Sciatic nerve (tissue), 2 donors: ENCODE results near the gene PPP1CC. TPM values are rescaled to one million over a fixed set of nuclear protein-coding genes. Genes with fewer than 3 reads are reported as not detected.
A peak's percentile ranks its signal among the peaks of the same experiment; 100 is the strongest.
"Not testable (repeated sequence)": the region's sequence is repeated elsewhere in the genome, so short reads cannot be mapped to it uniquely, and the experiment has no call there.

Experiments
- ATAC-seq: fragments of 200-7000 bp; cut with Tn5 transposase; one replicate; pipeline ENCODE4 v1.9.1; 2020; ENCODE audit warnings: mild to moderate bottlenecking, moderate library complexity
- DNase-seq: peaks from one replicate; pipeline ENCODE4 v3.0.0-alpha.2; 2020; ENCODE audit warnings: low spot score
- intact Hi-C: fragments of 100-400 bp; cut with DNase I; formaldehyde crosslinking; loops from one replicate; pipeline ENCODE4 v1.14.2; 2022
- total RNA-seq: library from RNA; stranded (reverse); fragmentation: NEBNext Ultra II Directional; extraction: Animal tissue kit (Norgen Biotek cat#: 25700); gene quantifications from one replicate; pipeline ENCODE4 v1.2.1, GENCODE V29; 2021
- donor health status: DM: no; HTN: no; CAD: no.
- donor health status: DM: no; HTN: no; CAD: no.

PPP1CC gene
- total RNA-seq, 1 donor from 2014 or later: 111 TPM

DNA sequence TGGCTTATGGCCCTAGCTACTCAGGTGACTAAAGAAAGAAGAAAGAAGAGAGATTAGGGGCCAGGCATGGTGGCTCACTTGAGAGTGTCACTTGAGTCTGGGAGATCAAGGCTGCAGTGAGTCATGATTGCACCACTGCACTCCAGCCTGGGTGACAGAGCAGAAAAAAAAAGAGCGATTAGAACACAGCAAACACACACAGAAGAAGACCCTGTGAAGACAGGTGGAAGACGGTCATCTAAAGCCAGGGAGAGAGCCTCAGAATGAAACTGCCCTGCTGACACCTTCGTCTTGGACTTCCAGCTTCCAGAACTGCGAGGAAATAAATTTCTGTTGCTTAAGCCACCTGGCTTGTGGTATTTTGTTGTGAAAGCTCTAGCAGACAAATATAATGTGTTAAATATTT is 17.5 kb upstream of the PPP1CC start:
- no peak for DNase-seq
- intact Hi-C loops: no loop called here
- ATAC-seq: no peak

DNA sequence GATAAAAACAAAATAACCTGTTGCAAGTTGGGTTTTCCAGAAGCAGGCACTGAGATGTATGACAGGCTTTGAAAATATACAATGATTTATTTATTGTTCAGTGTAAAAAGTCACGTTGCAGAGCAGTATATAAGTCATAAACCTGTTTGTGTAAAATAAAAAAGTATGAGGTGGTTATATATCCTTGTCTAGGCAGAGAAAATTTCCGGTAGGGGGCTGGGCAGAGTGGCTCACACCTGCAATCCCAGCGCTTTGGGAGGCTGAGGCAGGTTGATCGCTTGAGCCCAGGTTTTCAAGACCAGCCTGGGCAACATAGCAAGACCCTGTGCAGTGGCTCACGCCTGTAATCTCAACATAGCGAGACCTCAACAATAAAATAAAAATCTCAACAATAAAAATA is 16.2 kb upstream of the PPP1CC start:
- ATAC-seq (no peak), DNase-seq (no peak)
- intact Hi-C loops: no loop called here

DNA sequence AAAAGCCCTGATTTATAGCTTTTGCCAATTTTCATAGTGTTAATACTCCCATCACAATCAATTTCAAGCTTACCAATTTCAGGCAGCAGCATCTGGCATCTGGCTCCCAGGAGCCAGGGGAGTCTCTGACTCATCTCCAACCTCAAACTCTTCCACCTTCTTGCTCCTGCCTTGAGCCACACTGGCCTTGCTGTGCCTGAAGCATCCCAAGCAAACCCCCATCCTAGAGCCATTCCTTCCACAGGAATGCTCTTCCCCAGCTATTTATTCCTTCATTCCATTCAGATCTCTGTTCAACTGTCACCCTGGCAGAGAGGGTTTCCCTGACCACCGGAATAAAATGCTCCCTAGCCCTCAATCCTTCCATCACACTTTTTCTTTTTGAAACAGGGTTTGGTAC is 13.9 kb upstream of the PPP1CC start:
- no peak for DNase-seq
- ATAC-seq: no peak
- intact Hi-C loops: no loop called here

DNA sequence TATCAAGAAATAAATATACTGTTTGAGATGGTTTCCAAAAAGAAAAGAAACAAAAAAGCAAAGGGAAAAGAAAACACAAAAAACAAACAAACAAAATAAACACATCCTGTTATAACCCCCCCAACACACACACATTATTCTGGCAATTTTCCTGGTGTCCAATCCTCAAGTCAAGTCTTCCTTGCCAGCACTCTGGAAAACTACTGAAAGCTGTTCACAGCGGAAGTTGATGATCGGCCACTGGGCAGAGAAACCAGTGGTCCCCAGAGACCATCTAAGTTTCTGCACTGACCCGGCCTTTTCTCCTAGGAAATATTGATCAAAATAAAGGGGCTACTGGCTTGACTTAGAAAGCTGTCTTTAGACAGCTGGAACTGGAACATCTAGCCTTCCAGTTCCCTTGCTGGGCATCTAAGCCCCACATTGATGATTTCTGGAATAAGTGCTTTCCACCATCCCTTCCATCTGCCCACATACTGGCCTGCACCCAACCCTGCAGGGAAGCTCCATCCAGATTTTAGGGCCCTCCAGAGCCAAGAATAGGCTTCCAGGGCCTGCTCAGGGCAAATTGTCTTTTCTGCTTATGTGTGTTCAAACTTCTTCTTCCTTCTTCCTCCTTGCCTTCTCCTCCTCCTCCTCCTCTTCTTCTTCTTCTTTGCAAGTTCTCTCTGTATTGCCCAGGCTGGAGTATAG is 11.6 kb upstream of the PPP1CC start:
- DNase-seq: no peak
- intact Hi-C loops: no loop called here
- ATAC-seq: peak; percentile 61

DNA sequence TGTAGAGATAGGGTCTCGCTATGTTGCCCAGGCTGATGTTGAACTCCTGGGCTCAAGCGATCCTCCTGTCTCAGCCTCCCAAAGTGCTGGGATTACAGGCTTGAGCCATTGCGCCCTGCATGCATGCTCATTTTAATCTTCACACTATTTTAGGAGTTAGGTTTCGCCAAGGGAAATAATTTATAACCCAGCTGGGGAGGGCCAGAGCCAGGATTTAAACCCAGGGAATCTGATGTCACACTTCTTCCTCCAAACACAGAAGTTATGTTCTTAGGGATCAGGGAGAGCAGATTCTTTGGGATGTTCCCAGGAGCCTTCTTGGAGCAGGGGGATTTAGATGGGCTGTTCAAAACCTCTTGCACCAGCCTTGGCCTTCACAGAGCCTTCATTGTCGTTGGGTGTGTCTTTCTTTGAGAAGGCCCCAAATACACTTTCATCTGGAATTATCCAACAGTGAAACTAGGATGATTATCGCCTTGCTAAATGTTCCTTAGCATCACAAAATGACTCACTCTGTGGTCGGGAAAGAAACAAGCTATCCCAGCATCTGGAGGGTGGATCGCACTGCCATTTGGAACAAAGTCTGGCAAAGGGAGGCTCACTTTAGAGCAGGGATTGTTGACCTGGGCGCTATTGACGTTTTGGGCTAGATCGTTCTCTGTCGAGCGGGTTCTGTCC is 8.2 kb upstream of the PPP1CC start:
- ATAC-seq (peak; percentile 32), DNase-seq (no peak)
- intact Hi-C loops: no loop called here

DNA sequence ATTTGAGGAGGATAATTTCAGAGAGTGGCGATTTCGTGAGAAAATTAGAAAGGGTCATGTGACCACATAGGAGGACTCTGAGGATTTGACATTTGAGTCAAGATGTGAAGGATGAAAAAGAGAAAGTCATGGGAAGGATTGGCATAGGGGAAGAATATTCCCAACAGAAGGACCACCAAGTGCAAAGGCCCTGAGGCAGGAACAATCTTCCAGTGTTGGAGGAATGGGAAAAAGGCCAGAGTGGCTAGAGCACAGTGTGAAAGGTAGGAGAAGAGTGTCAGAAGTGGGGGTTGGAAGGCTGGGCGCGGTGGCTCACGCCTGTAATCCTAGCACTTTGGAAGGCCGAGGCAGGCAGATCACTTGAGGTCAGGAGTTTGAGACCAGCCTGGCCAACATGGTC is 3.9 kb upstream of the PPP1CC start:
- intact Hi-C loops: no loop called here
- no peak for ATAC-seq
- no peak for DNase-seq

DNA sequence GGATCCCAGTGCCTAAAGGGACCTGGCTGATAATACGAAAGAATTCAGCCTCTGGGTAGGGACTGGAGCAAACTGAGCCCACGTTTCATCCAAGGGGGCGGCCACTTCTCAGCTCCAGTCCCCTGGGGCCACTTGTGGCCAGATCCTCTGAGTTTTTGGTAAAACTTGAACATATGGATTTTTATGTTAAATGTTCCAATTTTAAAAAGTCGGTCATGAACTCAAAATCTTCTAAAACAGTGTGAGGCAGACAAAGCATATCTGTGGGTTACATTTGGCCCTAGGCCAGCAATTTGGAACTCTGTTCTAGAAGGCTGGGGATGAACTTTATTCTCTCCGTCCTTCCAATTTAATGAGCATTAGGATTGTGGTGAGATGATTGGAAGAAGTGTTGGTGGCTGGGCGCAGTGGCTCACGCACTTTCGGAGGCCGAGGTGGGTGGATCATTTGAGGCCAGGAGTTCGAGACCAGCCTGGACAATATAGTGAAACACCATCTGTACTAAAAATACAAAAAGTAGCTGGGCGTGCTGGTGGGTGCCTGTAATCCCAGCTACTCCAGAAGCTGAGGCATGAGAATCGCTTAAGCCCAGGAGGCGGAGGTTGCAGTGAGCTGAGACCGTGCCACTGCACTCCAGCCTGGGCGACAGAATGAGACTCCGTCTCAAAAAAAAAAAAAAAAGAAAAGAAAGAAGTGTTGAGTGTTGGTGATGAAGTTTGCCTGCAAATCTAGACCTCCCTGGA is 3.0 kb upstream of the PPP1CC start:
- intact Hi-C loops: no loop called here
- no peak for DNase-seq
- ATAC-seq: no peak

DNA sequence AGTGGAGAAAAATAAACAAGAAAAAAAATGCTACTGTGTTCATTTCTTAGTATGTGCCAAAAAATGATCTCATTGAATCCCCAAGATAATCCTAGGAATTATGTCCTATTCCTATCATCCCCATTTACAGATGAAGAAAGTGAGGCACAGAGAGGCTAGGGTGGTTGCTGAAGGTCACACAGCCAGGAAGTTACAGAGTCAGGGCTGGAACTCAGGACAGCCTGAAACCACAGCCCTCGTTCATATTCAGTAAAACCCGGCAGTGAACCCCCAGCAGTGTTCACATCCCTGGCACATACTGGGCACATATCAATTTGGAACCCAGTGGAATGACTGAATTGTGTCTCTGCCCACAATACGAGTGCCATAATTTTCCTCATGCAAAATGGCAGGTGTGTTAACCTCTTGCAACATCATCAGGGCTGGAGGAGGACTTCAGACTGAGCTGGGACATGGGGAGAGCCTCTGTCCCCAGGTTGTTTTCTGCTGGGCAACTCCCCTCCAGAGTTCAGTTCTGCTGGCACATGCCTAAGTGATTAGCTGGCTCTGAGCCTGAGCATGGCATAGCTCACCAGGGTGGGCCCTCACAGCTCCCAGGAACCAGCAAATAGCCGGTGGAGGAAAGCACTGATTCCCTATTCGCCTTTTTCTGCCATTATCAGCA is 2.0 kb upstream of the PPP1CC start:
- DNase-seq (no peak), ATAC-seq (no peak)
- intact Hi-C loops: loop anchor here (5.0 kb wide), 1 partner anchor 713 kb away; no protein-coding TSS in a partner anchor

DNA sequence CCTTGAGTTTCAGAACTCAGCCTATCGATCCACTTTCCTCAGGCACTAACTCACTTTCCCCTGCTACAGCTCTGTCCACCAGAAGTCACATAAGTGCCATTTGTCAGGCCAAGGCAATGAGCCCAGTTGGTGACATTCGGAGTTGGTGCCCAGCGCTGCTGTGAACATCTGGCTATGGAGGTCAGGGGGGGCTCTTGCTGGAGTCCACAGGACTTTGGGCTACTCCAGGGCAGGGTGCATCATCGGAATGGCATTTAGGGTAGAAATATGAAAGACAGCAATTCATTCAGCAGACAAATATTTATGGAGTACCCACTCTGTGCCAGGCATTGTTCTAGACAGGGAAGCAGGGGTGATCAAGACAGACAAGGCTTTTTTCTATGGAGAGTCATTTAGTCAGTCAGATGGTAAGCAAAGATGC is 1.5 kb upstream of the PPP1CC start:
- intact Hi-C loops: loop anchor here (5.0 kb wide), 1 partner anchor 713 kb away; no protein-coding TSS in a partner anchor
- ATAC-seq (peak; percentile 49), DNase-seq (peak; percentile 70)

DNA sequence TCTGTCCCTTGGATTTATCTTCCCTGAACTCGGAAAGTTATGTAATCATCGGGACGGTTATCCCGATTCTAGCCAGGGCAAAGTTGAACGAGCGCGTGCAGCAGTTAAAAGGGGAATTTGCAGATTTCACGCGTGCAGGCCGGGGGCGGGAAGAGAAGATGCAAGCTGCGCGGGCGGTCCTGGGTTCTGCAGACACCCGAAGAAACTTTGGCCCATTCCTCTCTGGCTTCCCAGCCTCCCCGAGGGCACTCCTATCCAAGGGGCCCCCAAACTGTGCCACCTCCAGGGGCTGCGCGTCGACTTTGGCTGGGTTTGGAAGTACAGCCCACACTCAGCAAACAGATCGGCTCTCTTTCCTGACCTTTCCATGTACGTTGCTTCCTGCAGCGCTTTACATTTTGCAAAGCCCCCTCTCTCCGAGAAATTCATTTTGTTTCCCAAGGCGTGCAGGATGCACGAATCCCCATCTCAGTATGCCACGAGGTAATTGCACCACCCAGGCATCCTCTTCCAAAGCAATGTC is 941 bp upstream of the PPP1CC start:
- peak; percentile 44 for ATAC-seq
- peak; percentile 72 for DNase-seq
- intact Hi-C loops: loop anchor here (5.0 kb wide), 1 partner anchor 714 kb away; no protein-coding TSS in a partner anchor

DNA sequence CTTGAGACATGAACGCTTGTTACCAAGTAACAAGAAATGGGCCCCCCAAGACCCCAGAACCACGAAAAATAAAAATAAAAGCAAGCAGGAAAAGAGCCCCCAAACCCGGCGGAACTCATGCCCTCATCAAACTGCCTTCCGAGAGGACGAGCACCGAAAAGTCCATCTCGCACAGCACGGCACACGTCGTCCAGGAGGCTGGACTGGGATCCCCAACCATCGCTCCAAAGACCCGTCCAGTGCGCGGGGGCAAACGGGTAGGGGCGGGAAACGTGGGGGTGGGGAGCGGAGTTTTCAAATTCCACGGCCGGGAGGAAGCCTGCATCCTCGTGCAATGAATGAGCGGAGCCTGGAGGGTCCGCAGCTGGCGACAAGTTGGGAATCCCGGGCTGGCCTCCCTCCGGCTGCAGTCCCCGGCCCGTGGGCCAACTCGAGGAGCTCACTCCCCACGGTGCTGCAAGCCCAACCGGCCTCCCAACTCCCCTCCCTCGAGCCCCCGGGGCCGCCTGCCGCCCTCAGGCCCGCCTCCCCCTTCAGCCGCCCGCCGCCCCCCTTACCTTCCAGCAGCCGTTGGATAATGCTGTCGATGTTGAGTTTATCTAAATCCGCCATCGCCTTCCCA is 484 bp downstream of the PPP1CC start:
- intact Hi-C loops: loop anchor here (5.0 kb wide), 1 partner anchor 715 kb away; no protein-coding TSS in a partner anchor
- DNase-seq: no peak
- ATAC-seq: peak; percentile 5

DNA sequence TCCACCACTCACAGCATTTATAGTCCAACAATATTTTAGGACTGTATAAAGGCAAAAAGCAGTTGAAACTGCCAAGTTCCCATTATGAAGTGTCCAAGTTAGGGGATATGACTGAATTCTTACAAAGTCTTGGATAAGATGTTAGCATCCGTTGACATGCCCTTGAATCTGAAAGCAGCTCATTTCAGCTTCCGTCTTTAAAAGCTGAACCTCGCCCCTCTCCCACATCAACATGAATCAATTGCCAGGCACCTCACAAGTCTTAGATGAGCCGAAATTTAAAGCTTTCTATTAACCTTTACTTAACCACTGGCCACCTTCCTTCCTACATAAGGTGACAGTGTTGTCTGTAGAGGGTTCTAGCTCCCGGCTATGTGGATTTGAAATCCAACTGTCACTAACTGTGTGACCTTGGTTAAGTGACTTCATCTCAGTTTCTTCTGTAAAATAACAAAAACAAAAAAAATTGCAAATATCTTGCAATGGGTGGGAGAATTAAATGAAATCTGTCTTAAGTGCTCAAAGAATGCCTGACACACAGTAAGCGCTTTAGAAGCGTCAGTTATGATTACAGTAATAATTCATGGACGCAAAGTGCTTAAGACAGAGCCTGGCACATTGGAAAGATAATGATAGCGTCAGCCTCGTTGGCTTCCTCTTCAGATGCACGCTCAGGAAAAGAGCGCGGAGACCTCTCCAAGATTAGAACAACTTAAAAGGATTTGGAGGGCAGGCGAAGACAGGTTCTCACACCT is 1.2 kb downstream of the PPP1CC start:
- intact Hi-C loops: loop anchor here (5.0 kb wide), 1 partner anchor 716 kb away; no protein-coding TSS in a partner anchor
- DNase-seq (no peak), ATAC-seq (no peak)

DNA sequence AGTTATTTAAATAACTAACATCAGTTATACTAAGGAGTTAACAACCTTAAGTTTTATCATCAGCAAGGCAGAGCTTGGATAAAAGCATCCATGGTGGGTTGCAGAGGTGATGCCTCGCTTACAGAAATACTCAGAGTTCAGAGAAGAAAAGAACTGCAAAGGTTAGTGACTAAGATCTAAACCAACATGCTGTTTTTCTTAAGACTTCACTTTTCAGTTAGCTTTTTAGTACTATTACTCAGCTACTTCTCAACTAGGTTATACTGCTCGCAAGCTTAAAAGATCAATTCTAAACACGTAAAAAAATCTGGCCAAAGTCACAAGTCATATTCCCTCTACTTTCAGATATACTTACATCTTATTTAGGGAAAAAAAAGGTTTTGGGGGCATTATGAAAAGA is 2.8 kb downstream of the PPP1CC start:
- no peak for DNase-seq
- intact Hi-C loops: loop anchor here (5.0 kb wide), 1 partner anchor 717 kb away; no protein-coding TSS in a partner anchor
- no peak for ATAC-seq

DNA sequence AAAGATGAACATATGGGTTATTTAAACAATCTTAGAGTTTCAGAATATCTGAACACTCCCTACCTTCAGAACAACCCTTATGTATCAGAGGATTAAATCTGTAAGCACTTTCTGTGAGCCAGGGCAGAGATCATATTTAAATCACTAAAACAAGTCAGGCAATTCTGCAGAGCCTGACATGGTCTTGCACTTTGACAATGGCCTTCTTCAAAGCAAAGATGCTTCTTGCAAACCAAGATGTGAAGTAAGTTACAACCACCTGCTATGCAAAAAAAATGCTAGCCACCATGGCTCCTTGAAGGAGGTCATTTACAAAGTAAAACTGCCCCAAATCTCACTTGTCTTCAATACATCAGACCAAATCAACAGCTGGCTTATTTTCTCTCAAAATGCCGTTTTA is 3.2 kb downstream of the PPP1CC start:
- no peak for ATAC-seq
- intact Hi-C loops: no loop called here

DNA sequence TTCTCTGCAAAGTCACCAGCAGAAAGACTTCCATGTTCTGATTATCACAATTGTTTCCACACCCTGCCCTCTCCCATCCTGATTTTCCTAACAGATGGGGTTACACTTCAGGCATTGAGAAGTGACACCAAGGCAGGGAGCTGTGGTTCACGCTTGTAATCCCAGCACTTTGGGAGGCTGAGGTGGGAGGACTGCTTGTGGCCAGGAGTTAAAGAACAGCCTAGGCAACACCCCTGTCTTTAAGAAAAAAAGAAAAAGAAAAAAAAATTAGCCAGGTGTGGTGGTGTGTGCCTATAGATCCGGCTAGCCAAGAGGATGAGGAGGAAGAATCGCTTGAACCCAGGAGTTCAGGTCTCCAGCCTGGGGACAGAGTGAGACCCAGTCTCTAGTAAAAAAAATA is 5.2 kb downstream of the PPP1CC start:
- DNase-seq: no peak
- intact Hi-C loops: no loop called here

More for the DNA sequence above, 3.2 kb downstream of the PPP1CC start:
- DNase-seq: no peak

DNA sequence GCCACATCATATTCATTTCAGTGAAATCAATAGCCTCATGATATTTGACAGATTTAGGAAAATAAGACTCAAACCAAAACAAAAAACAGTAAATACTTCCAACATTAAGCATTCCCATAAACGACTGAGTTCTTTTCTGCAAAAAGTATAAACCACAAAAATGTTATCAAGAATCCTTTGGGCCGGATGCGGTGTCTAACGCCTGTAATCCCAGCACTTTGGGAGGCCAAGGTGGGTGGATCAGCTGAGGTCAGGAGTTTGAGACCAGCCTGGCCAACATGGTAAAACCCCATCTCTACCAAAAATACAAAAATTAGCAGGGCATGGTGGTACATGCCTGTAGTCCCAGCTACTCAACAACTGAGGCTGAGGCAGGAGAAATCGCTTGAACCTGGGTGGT is 5.7 kb downstream of the PPP1CC start:
- DNase-seq, ATAC-seq, intact Hi-C loops: not testable (repeated sequence)

More for the DNA sequence above, 5.2 kb downstream of the PPP1CC start:
- ATAC-seq: no peak

DNA sequence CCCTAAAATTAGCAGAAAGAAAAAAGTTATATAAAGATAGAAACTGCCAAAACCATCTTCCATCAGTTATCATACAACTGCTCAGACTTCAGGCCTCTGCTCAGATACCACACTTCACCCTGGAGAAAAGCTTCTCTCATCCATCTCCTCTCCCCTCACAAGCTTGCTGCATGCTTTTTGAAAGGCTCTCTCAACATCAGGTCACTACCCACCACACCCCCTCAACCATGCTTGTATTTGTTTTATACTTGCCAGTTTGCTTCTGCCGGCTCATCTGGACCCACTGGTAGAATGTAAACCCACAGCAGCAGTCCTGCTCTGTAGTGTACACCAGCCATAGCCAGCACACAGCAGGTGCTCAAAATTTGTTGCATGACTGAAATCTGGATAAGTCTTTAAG is 8.8 kb downstream of the PPP1CC start:
- intact Hi-C loops: no loop called here
- DNase-seq (no peak), ATAC-seq (no peak)
